ENCODE data around the gene BNIP1. TPM values are rescaled to one million over a fixed set of nuclear protein-coding genes. Genes with fewer than 3 reads are reported as not detected.

The BNIP1 gene
- total RNA-seq, 3 donors from 2014 or later (not counting 1 experiment from before 2014, with no cell fraction given): 29.4 to 34.8 (median 33.0) TPM

GRCh38 chr5:173139631-173140030 lies 4.7 kb upstream of the BNIP1 start:
- Histone ChIP-seq H3K4me3 (ENCODE audit: low read length) (no peak overlapping the region), H3K36me3 (ENCODE audit: control insufficient read depth, insufficient read depth, low read length) (peaks cover 16% of the 10 kb centered on the region), H3K4me1 (ENCODE audit: control insufficient read depth, insufficient read depth, low read length) (peaks cover 3% of the 10 kb centered on the region), H3K27ac (ENCODE audit: low read length) (no peak overlapping the region), H3K9me3 (ENCODE audit: control insufficient read depth, insufficient read depth, low read length) (no peaks in the 10 kb centered on the region), H3K27me3 (ENCODE audit: control insufficient read depth, insufficient read depth, low read length) (no peaks in the 10 kb centered on the region)
- intact Hi-C loops (cut with micrococcal nuclease): no loop called here
- TF ChIP-seq CTCF (IDR thresholded peaks at IDR 0.05): no peak
- WGBS (ENCODE audit: insufficient coverage): 100% methylated on average over 1 of the region's 1 CpG
- peak overlapping the region; percentile 0 to 67 for H3K27ac Mint-ChIP-seq
- no peaks in the 10 kb centered on the region for H3K36me3 Mint-ChIP-seq
- ATAC-seq: no peak
- H3K27me3 Mint-ChIP-seq (ENCODE audit: low read depth in 2 of 2): no peaks in the 10 kb centered on the region
- no peak for DNase-seq
- no peaks in the 10 kb centered on the region for H3K9me3 Mint-ChIP-seq
- H3K4me1 Mint-ChIP-seq: peaks cover 0 to 5% of the 10 kb centered on the region in 2 donors
- no peak overlapping the region for H3K4me3 Mint-ChIP-seq

GRCh38 chr5:173140769-173141168 lies 3.6 kb upstream of the BNIP1 start:
- TF ChIP-seq CTCF (IDR thresholded peaks at IDR 0.05): no peak
- H3K4me1 ChIP-seq (ENCODE audit: control insufficient read depth, insufficient read depth, low read length): peaks cover 9% of the 10 kb centered on the region
- WGBS (ENCODE audit: insufficient coverage): 90% methylated on average over 4 of the region's 4 CpGs
- Mint-ChIP-seq H3K27ac (peak overlapping the region in 1 of 2 donors; percentile 67), H3K36me3 (no peaks in the 10 kb centered on the region), H3K4me3 (no peak overlapping the region), H3K27me3 (ENCODE audit: low read depth in 2 of 2) (no peaks in the 10 kb centered on the region), H3K9me3 (no peaks in the 10 kb centered on the region), H3K4me1 (peaks cover 5 to 11% of the 10 kb centered on the region in 2 donors)
- no peak overlapping the region for H3K4me3 ChIP-seq (ENCODE audit: low read length)
- peaks cover 15% of the 10 kb centered on the region for H3K36me3 ChIP-seq (ENCODE audit: control insufficient read depth, insufficient read depth, low read length)
- H3K9me3 ChIP-seq (ENCODE audit: control insufficient read depth, insufficient read depth, low read length): no peaks in the 10 kb centered on the region
- H3K27me3 ChIP-seq (ENCODE audit: control insufficient read depth, insufficient read depth, low read length): no peaks in the 10 kb centered on the region
- intact Hi-C loops (cut with micrococcal nuclease): no loop called here
- DNase-seq (no peak), ATAC-seq (no peak)
- H3K27ac ChIP-seq (ENCODE audit: low read length): no peak overlapping the region

- Mint-ChIP-seq H3K4me1 (peaks cover 5 to 11% of the 10 kb centered on the region in 2 donors), H3K27ac (peak overlapping the region; percentile 97 to 100), H3K9me3 (no peaks in the 10 kb centered on the region), H3K27me3 (ENCODE audit: low read depth in 2 of 2) (no peaks in the 10 kb centered on the region), H3K36me3 (peaks cover 2% of the 10 kb centered on the region), H3K4me3 (peak overlapping the region; percentile 17)
- WGBS (ENCODE audit: insufficient coverage): 95% methylated on average over 8 of the region's 8 CpGs
- Histone ChIP-seq H3K4me3 (ENCODE audit: low read length) (no peak overlapping the region), H3K27me3 (ENCODE audit: control insufficient read depth, insufficient read depth, low read length) (no peaks in the 10 kb centered on the region), H3K36me3 (ENCODE audit: control insufficient read depth, insufficient read depth, low read length) (peaks cover 7% of the 10 kb centered on the region), H3K27ac (ENCODE audit: low read length) (no peak overlapping the region), H3K9me3 (ENCODE audit: control insufficient read depth, insufficient read depth, low read length) (no peaks in the 10 kb centered on the region), H3K4me1 (ENCODE audit: control insufficient read depth, insufficient read depth, low read length) (peaks cover 9% of the 10 kb centered on the region)
- intact Hi-C loops (cut with micrococcal nuclease): no loop called here
- no peak for TF ChIP-seq CTCF (IDR thresholded peaks at IDR 0.05)
- DNase-seq: no peak
- no peak for ATAC-seq
Measured at GRCh38 chr5:173143567-173143966, 764 bp upstream of the BNIP1 start.

DNA sequence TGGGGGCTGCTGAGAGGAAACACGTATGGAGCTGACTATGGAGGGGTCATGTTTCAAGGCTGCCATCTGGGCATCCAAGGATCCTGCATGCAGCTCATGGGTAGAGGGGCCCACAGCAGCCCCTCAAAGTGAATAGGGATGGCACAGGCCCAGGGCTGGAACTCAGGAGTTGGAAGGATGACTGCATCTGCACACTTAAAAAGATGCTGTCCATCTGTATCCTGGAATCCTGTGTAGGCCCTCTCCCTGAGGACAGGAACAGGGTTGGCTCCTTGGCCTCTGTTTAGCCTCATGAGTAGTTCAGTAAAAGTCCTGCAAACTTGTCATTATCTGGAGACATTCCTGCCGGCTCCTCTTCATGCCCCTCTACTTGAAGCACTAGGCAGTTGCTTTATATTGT lies 4.0 kb downstream of the BNIP1 start:
- Histone ChIP-seq H3K4me3 (ENCODE audit: low read length) (no peak overlapping the region), H3K9me3 (ENCODE audit: control insufficient read depth, insufficient read depth, low read length) (no peaks in the 10 kb centered on the region), H3K36me3 (ENCODE audit: control insufficient read depth, insufficient read depth, low read length) (peaks cover 22% of the 10 kb centered on the region), H3K27ac (ENCODE audit: low read length) (no peak overlapping the region), H3K4me1 (ENCODE audit: control insufficient read depth, insufficient read depth, low read length) (peaks cover 9% of the 10 kb centered on the region), H3K27me3 (ENCODE audit: control insufficient read depth, insufficient read depth, low read length) (no peaks in the 10 kb centered on the region)
- peaks cover 21% of the 10 kb centered on the region for H3K36me3 Mint-ChIP-seq
- 98% methylated on average over 2 of the region's 2 CpGs for WGBS (ENCODE audit: insufficient coverage)
- peaks cover 5 to 11% of the 10 kb centered on the region in 2 donors for H3K4me1 Mint-ChIP-seq
- DNase-seq (no peak), ATAC-seq (no peak)
- H3K27ac Mint-ChIP-seq: peak overlapping the region in 1 of 2 donors; percentile 55
- no peak overlapping the region for H3K4me3 Mint-ChIP-seq
- intact Hi-C loops (cut with micrococcal nuclease): no loop called here
- TF ChIP-seq CTCF (IDR thresholded peaks at IDR 0.05): no peak
- H3K9me3 Mint-ChIP-seq: no peaks in the 10 kb centered on the region
- H3K27me3 Mint-ChIP-seq (ENCODE audit: low read depth in 2 of 2): no peaks in the 10 kb centered on the region
